HEK293 (cell line): ENCODE data around the gene ANKRD53.

Experiments used
- CTCF ChIA-PET: fragments of 350-600 bp; formaldehyde crosslinking; extraction: SDS; loops from one replicate; lab custom pipeline; 2021; ENCODE audit warnings: antibody characterized with exemption; lab: Yijun Ruan, JAX
- POLR2A ChIA-PET: fragments of 300-600 bp; formaldehyde crosslinking; extraction: SDS; loops from one replicate; lab custom pipeline; 2020; ENCODE audit warnings: antibody characterized with exemption, inconsistent platforms; lab: Yijun Ruan, JAX
- H3K27ac ChIP-seq: fragments of 200-500 bp; sonication (Bioruptor generic); 2 replicates; pipeline ENCODE4 v1.5.1; 2014; ENCODE audit warnings: low read depth, low read length, control low read depth, inconsistent platforms; ENCODE audit errors: extremely low read depth
- H3K36me3 ChIP-seq, 2 experiments: fragments of 200-500 bp in 1 of 2; sonication (Bioruptor generic) in 1 of 2; 1 replicate in 1 of 2; 2 replicates in 1 of 2; pipeline ENCODE4 v1.5.1; 2014 to 2017; ENCODE audit warnings: inconsistent platforms in 2 of 2, low read length in 2 of 2; ENCODE audit not compliant: control insufficient read depth in 2 of 2, insufficient read depth in 1 of 2
- H3K4me1 ChIP-seq: fragments of 200-500 bp; sonication (Bioruptor generic); 2 replicates; pipeline ENCODE4 v1.5.1; 2014; ENCODE audit warnings: mild to moderate bottlenecking, low read length, inconsistent platforms; ENCODE audit not compliant: control insufficient read depth, insufficient read depth
- H3K4me3 ChIP-seq: 2 replicates; pipeline ENCODE4 v1.5.1; 2011; ENCODE audit warnings: low read depth, mild to moderate bottlenecking, control low read depth, low read length, moderate library complexity
- H3K9me3 ChIP-seq: fragments of 200-500 bp; sonication (Bioruptor generic); 2 replicates; pipeline ENCODE4 v1.5.1; 2014; ENCODE audit warnings: low read depth, low read length, inconsistent platforms; ENCODE audit not compliant: control insufficient read depth, insufficient read depth
- MYNN ChIP-seq: fragments of 450-650 bp; formaldehyde crosslinking; IDR thresholded peaks from 2 replicates; pipeline ENCODE4 v1.5.1; 2016; ENCODE audit warnings: missing biosample characterization, missing genetic modification characterization, borderline replicate concordance
- MZF1 ChIP-seq: fragments of 450-650 bp; formaldehyde crosslinking; IDR thresholded peaks from 2 replicates; pipeline ENCODE4 v1.5.1; 2017; ENCODE audit warnings: missing biosample characterization, missing genetic modification characterization, borderline replicate concordance
- RBAK ChIP-seq: fragments of 450-650 bp; formaldehyde crosslinking; IDR thresholded peaks from 2 replicates; pipeline ENCODE4 v1.5.1; 2016; ENCODE audit warnings: missing biosample characterization, missing genetic modification characterization
- YY2 ChIP-seq: fragments of 450-650 bp; formaldehyde crosslinking; IDR thresholded peaks from 2 replicates; pipeline ENCODE4 v1.5.1; 2016; ENCODE audit warnings: missing biosample characterization, missing genetic modification characterization
- ZBTB1 ChIP-seq: fragments of 450-650 bp; formaldehyde crosslinking; IDR thresholded peaks from 2 replicates; pipeline ENCODE4 v1.5.1; 2016; ENCODE audit warnings: missing biosample characterization, missing genetic modification characterization
- ZBTB8A ChIP-seq: fragments of 450-650 bp; formaldehyde crosslinking; IDR thresholded peaks from 2 replicates; pipeline ENCODE4 v1.5.1; 2016; ENCODE audit warnings: missing biosample characterization, missing genetic modification characterization
- ZFHX2 ChIP-seq: fragments of 450-650 bp; formaldehyde crosslinking; conservative IDR thresholded peaks from 2 replicates; pipeline ENCODE4 v1.5.1; 2016; ENCODE audit warnings: missing biosample characterization, missing genetic modification characterization
- ZNF112 ChIP-seq: fragments of 450-650 bp; formaldehyde crosslinking; IDR thresholded peaks from 2 replicates; pipeline ENCODE4 v1.5.0; 2017; ENCODE audit warnings: missing biosample characterization, missing genetic modification characterization
- ZNF2 ChIP-seq: fragments of 450-650 bp; formaldehyde crosslinking; IDR thresholded peaks from 2 replicates; pipeline ENCODE4 v1.5.1; 2016; ENCODE audit warnings: missing biosample characterization, missing genetic modification characterization
- ZNF404 ChIP-seq: fragments of 450-650 bp; formaldehyde crosslinking; IDR thresholded peaks from 2 replicates; pipeline ENCODE4 v1.5.1; 2017; ENCODE audit warnings: missing biosample characterization, missing genetic modification characterization
- ZNF530 ChIP-seq: fragments of 450-650 bp; formaldehyde crosslinking; IDR thresholded peaks from 2 replicates; pipeline ENCODE4 v1.5.1; 2016; ENCODE audit warnings: low read depth, missing biosample characterization, missing genetic modification characterization
- ZNF707 ChIP-seq: fragments of 450-650 bp; formaldehyde crosslinking; IDR thresholded peaks from 2 replicates; pipeline ENCODE4 v1.5.1; 2016; ENCODE audit warnings: missing biosample characterization, missing genetic modification characterization
- ZNF777 ChIP-seq: fragments of 450-650 bp; formaldehyde crosslinking; IDR thresholded peaks from 2 replicates; pipeline ENCODE4 v1.5.1; 2017; ENCODE audit warnings: missing biosample characterization, missing genetic modification characterization, borderline replicate concordance
- TF ChIP-seq, protein P1 (sequence below): fragments of 450-650 bp; formaldehyde crosslinking; IDR thresholded peaks from 2 replicates; pipeline ENCODE4 v1.5.1; 2016; ENCODE audit warnings: missing biosample characterization, missing genetic modification characterization, low read depth
- TF ChIP-seq, protein P2 (sequence below): fragments of 450-650 bp; formaldehyde crosslinking; IDR thresholded peaks from 2 replicates; pipeline ENCODE4 v1.5.1; 2016; ENCODE audit warnings: missing biosample characterization, missing genetic modification characterization
- TF ChIP-seq, protein P3 (sequence below): fragments of 450-650 bp; formaldehyde crosslinking; optimal IDR thresholded peaks from 2 replicates; pipeline ENCODE3; 2016; ENCODE audit warnings: missing biosample characterization, mild to moderate bottlenecking, missing genetic modification characterization
- TF ChIP-seq, protein P4 (sequence below): fragments of 450-650 bp; formaldehyde crosslinking; IDR thresholded peaks from 2 replicates; pipeline ENCODE4 v1.5.1; 2016; ENCODE audit warnings: missing biosample characterization, missing genetic modification characterization, borderline replicate concordance

ANKRD53 gene

DNA sequence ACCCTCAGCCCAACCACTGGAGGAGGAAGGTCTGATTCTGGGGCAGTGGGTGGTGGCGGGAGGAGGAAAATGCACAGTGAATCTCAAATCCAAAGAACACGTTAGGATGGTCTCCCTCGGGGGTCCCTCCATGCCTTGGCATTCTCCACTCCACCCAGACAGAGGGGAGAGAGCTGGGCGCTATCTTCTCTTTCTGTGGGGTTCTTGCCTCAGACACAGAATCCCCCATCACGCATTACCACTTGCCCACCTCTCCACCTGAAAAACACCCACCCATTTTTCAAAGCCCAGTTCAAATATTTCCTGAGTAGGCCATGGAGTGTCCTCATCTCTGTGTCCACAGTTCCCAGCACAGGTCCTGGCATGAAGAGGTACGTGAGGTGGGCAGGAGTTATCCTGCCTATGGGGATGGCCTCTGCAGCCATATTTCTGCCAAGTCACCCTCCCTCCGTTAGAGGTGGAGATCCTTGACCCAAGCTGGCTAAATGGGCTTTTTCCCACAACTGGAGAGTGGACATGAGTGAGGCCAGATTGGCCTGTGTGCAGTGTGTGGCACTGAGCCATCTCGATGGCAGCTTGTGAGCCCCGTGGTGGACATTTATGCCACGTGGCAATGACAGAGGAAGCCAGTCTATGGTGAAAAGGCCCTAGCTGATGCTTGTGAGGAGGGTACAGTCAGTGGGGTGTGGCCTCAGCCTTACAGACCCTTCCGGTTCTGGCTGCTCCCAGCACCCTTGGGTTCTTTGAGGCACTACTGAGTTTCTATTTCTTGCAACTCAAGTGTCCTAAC lies 25.7 kb downstream of the ANKRD53 start (continued):
- TF ChIP-seq, protein P1, sequence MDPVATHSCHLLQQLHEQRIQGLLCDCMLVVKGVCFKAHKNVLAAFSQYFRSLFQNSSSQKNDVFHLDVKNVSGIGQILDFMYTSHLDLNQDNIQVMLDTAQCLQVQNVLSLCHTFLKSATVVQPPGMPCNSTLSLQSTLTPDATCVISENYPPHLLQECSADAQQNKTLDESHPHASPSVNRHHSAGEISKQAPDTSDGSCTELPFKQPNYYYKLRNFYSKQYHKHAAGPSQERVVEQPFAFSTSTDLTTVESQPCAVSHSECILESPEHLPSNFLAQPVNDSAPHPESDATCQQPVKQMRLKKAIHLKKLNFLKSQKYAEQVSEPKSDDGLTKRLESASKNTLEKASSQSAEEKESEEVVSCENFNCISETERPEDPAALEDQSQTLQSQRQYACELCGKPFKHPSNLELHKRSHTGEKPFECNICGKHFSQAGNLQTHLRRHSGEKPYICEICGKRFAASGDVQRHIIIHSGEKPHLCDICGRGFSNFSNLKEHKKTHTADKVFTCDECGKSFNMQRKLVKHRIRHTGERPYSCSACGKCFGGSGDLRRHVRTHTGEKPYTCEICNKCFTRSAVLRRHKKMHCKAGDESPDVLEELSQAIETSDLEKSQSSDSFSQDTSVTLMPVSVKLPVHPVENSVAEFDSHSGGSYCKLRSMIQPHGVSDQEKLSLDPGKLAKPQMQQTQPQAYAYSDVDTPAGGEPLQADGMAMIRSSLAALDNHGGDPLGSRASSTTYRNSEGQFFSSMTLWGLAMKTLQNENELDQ: no peak
- TF ChIP-seq, all 188 proteins: peak for 0

DNA sequence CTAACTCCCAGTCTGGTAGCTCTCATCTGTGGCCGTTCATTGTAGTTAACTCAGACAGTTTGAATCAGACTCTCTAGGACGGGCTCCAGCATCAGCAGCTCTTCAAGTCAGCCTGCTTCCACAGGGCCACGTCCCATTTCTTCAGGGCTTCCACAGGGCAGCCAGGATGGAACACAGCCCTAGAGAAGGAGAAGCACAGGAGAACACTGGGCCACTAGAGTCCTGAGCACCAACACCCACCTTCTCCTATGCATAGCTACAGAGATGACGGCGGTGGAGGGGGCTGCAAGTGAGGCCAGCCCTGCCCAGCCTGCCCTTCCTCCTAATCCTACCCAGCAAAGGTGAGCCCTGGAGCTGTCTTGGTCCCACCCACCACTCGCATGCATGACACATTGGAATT lies 26.4 kb downstream of the ANKRD53 start:
- Histone ChIP-seq H3K36me3 (no peaks in the 10 kb centered on the region), H3K27ac (no peak overlapping the region), H3K4me1 (no peaks in the 10 kb centered on the region), H3K4me3 (no peak overlapping the region), H3K9me3 (no peaks in the 10 kb centered on the region)
- ChIA-PET POLR2A (interaction anchor here (1.3 kb wide), 1 partner anchor 63 kb away, joined by 3 read pairs; no protein-coding TSS in a partner anchor), CTCF (interaction anchor here (1.0 kb wide), 1 partner anchor 8 kb away, joined by 3 read pairs; no protein-coding TSS in a partner anchor)
- TF ChIP-seq ZNF530 (tag by site-specific recombination) (no peak), ZNF404 (tag by site-specific recombination) (no peak), ZNF112 (no peak), MYNN (tag by site-specific recombination) (no peak), RBAK (tag by site-specific recombination) (no peak), ZNF707 (tag by site-specific recombination) (no peak), MZF1 (tag by site-specific recombination) (no peak), YY2 (tag by site-specific recombination) (no peak), ZFHX2 (tag by site-specific recombination) (no peak), ZNF777 (no peak)

DNA sequence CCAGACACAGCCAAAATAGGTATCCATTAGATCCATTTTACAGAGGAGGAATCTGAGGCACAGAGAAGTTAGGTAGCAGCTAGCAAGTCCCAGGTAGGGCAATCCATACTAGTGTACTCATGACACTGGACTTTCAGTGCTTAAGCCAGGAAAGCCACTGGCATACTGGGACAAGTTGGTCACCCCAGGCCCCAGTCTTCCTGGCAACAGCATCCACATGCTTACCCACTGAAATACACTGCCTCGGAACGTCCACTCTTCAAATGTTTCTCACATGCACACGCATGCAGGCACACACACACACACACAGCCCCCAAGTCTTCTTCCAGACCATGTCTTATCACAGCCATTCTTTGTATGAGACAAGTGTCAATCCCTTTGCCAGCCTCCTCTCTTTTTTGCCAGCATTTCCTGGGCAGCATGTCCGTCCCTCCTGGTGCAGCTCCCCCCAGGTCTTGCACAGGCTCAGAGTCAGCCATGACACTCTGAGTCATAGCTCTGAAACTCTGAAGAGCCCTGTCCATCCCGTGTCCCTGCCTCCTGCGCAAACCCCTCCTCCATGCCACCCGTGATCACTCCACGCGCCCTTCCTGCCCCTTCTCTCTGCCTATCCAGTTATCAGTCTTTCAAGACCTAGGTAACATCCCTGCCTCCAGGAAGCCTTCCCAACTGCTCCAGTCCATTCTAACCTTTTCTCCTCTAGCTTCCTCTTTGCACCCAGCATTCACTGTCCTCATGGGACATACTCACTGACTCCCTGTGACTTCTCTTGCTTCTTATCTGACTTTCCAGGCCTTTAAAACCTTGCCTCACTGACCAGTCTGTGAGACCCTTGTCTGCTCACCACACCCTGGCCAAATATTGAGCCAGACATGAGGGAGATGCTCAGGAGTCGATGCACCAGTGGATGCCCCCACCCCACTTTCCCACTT lies 27.1 kb downstream of the ANKRD53 start:
- no peak overlapping the region for H3K27ac ChIP-seq
- no peaks in the 10 kb centered on the region for H3K9me3 ChIP-seq
- no peaks in the 10 kb centered on the region for H3K4me1 ChIP-seq
- no peaks in the 10 kb centered on the region for H3K36me3 ChIP-seq
- TF ChIP-seq, protein P2, sequence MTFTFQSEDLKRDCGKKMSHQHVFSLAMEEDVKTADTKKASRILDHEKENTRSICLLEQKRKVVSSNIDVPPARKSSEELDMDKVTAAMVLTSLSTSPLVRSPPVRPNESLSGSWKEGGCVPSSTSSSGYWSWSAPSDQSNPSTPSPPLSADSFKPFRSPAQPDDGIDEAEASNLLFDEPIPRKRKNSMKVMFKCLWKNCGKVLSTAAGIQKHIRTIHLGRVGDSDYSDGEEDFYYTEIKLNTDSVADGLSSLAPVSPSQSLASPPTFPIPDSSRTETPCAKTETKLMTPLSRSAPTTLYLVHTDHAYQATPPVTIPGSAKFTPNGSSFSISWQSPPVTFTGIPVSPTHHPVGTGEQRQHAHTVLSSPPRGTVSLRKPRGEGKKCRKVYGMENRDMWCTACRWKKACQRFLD (tag by site-specific recombination): no peak
- TF ChIP-seq ZBTB1 (tag by site-specific recombination) (no peak), ZNF2 (tag by site-specific recombination) (no peak), ZBTB8A (tag by site-specific recombination) (no peak)
- TF ChIP-seq, protein P3, sequence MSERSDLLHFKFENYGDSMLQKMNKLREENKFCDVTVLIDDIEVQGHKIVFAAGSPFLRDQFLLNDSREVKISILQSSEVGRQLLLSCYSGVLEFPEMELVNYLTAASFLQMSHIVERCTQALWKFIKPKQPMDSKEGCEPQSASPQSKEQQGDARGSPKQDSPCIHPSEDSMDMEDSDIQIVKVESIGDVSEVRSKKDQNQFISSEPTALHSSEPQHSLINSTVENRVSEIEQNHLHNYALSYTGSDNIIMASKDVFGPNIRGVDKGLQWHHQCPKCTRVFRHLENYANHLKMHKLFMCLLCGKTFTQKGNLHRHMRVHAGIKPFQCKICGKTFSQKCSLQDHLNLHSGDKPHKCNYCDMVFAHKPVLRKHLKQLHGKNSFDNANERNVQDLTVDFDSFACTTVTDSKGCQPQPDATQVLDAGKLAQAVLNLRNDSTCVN: no peak
- TF ChIP-seq, protein P4, sequence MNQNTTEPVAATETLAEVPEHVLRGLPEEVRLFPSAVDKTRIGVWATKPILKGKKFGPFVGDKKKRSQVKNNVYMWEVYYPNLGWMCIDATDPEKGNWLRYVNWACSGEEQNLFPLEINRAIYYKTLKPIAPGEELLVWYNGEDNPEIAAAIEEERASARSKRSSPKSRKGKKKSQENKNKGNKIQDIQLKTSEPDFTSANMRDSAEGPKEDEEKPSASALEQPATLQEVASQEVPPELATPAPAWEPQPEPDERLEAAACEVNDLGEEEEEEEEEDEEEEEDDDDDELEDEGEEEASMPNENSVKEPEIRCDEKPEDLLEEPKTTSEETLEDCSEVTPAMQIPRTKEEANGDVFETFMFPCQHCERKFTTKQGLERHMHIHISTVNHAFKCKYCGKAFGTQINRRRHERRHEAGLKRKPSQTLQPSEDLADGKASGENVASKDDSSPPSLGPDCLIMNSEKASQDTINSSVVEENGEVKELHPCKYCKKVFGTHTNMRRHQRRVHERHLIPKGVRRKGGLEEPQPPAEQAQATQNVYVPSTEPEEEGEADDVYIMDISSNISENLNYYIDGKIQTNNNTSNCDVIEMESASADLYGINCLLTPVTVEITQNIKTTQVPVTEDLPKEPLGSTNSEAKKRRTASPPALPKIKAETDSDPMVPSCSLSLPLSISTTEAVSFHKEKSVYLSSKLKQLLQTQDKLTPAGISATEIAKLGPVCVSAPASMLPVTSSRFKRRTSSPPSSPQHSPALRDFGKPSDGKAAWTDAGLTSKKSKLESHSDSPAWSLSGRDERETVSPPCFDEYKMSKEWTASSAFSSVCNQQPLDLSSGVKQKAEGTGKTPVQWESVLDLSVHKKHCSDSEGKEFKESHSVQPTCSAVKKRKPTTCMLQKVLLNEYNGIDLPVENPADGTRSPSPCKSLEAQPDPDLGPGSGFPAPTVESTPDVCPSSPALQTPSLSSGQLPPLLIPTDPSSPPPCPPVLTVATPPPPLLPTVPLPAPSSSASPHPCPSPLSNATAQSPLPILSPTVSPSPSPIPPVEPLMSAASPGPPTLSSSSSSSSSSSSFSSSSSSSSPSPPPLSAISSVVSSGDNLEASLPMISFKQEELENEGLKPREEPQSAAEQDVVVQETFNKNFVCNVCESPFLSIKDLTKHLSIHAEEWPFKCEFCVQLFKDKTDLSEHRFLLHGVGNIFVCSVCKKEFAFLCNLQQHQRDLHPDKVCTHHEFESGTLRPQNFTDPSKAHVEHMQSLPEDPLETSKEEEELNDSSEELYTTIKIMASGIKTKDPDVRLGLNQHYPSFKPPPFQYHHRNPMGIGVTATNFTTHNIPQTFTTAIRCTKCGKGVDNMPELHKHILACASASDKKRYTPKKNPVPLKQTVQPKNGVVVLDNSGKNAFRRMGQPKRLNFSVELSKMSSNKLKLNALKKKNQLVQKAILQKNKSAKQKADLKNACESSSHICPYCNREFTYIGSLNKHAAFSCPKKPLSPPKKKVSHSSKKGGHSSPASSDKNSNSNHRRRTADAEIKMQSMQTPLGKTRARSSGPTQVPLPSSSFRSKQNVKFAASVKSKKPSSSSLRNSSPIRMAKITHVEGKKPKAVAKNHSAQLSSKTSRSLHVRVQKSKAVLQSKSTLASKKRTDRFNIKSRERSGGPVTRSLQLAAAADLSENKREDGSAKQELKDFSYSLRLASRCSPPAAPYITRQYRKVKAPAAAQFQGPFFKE: no peak
- H3K4me3 ChIP-seq: no peak overlapping the region
- CTCF ChIA-PET: no interaction called here
- POLR2A ChIA-PET: interaction anchor here (1.3 kb wide), 1 partner anchor 62 kb away, joined by 3 read pairs; no protein-coding TSS in a partner anchor
